ENCODE data around the gene DLG2.

GRCh38 chr11:85279267-85279666, 347.9 kb downstream of the DLG2 start:
- TF ChIP-seq CTCF (IDR thresholded peaks at IDR 0.05), result no peak
- TF ChIP-seq POLR2A (IDR thresholded peaks at IDR 0.05), result no peak
- no peak for TF ChIP-seq EP300 (IDR thresholded peaks at IDR 0.05)

All from tibial nerve (tissue), 4 donors.